Measurements from ENCODE around the gene TMEM253.

The TMEM253 gene

GRCh38 chr14:21103411-21103709, 2.5 kb downstream of the TMEM253 start:
- H3K27ac ChIP-seq: peak overlapping the region; percentile 100
- H3K27me3 ChIP-seq (replicated peaks): no peaks in the 10 kb centered on the region
- no peaks in the 10 kb centered on the region for H3K36me3 ChIP-seq (replicated peaks)
- no peak for DNase-seq
- peak overlapping the region; percentile 73 for H3K4me3 ChIP-seq (ENCODE audit: low read depth, low read length)
- no peak for TF ChIP-seq CTCF (IDR thresholded peaks at IDR 0.05; ENCODE audit: low read depth, low read length, missing control alignments)
- in situ Hi-C loops (cut with HindIII; ENCODE audit: low pct_ligation_motif_present, low sequenced_read_pairs): no loop called here

GRCh38 chr14:21103710-21104447, 3.0 kb downstream of the TMEM253 start:
- Histone ChIP-seq H3K27ac (peak overlapping the region; percentile 100), H3K27me3 (replicated peaks) (no peaks in the 10 kb centered on the region), H3K36me3 (replicated peaks) (no peaks in the 10 kb centered on the region), H3K4me3 (ENCODE audit: low read depth, low read length) (peak overlapping the region; percentile 73)
- in situ Hi-C loops (cut with HindIII; ENCODE audit: low pct_ligation_motif_present, low sequenced_read_pairs): no loop called here
- DNase-seq: peak; percentile 93
- peak; percentile 87 for TF ChIP-seq CTCF (IDR thresholded peaks at IDR 0.05; ENCODE audit: low read depth, low read length, missing control alignments)

- TF ChIP-seq CTCF (IDR thresholded peaks at IDR 0.05; ENCODE audit: low read depth, low read length, missing control alignments): peak; percentile 100
- peak; percentile 72 for DNase-seq
- Histone ChIP-seq H3K4me3 (ENCODE audit: low read depth, low read length) (peak overlapping the region; percentile 73), H3K27me3 (replicated peaks) (no peaks in the 10 kb centered on the region), H3K27ac (peak overlapping the region; percentile 100), H3K36me3 (replicated peaks) (no peaks in the 10 kb centered on the region)
- in situ Hi-C loops (cut with HindIII; ENCODE audit: low pct_ligation_motif_present, low sequenced_read_pairs): no loop called here
These were observed 3.7 kb downstream of the TMEM253 start for GRCh38 chr14:21104448-21105060.

GRCh38 chr14:21105095-21105494, 4.2 kb downstream of the TMEM253 start:
- no peak overlapping the region for H3K27ac ChIP-seq
- H3K4me3 ChIP-seq (ENCODE audit: low read depth, low read length): no peak overlapping the region
- in situ Hi-C loops (cut with HindIII; ENCODE audit: low pct_ligation_motif_present, low sequenced_read_pairs): no loop called here
- TF ChIP-seq CTCF (IDR thresholded peaks at IDR 0.05; ENCODE audit: low read depth, low read length, missing control alignments): no peak
- H3K27me3 ChIP-seq (replicated peaks): no peaks in the 10 kb centered on the region
- no peak for DNase-seq
- H3K36me3 ChIP-seq (replicated peaks): no peaks in the 10 kb centered on the region

- H3K27ac ChIP-seq: peak overlapping the region; percentile 8
- no peak for DNase-seq
- TF ChIP-seq CTCF (IDR thresholded peaks at IDR 0.05; ENCODE audit: low read depth, low read length, missing control alignments): no peak
- in situ Hi-C loops (cut with HindIII; ENCODE audit: low pct_ligation_motif_present, low sequenced_read_pairs): no loop called here
- no peak overlapping the region for H3K4me3 ChIP-seq (ENCODE audit: low read depth, low read length)
- no peaks in the 10 kb centered on the region for H3K27me3 ChIP-seq (replicated peaks)
- H3K36me3 ChIP-seq (replicated peaks): no peaks in the 10 kb centered on the region
These were observed 5.3 kb downstream of the TMEM253 start for GRCh38 chr14:21106176-21106497.
